GM21737 (cell line): ENCODE measurements around the gene ZFAND2A.
"Not testable (repeated sequence)": the region's sequence is repeated elsewhere in the genome, so short reads cannot be mapped to it uniquely, and the experiment has no call there.

Experiments used
- ATAC-seq: cut with Tn5 transposase; IDR thresholded peaks from one replicate; pipeline ENCODE4 v1.9.1; 2021; ENCODE audit warnings: mild to moderate bottlenecking, moderate library complexity; ENCODE audit not compliant: unreplicated experiment

The ZFAND2A gene

GRCh38 chr7:1127001-1127400 lies 33.0 kb downstream of the ZFAND2A start:
- ATAC-seq, result no peak

DNA sequence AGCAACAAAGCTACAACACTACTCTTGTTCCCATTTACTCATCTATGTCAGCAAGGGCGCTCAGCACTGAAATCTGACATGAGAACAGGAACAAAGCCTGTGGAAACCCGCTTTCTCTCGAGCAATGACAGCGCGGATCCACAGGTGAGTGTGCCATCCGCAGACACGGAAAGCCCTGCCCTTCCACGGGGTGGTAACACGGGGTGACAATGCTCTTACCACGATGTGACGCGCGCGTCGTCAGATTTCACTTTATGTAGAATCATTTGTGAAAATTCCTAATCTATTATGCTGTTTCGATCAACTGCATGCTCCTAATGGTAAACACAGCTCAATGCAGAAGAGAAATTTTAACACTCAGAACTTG lies 34.4 kb downstream of the ZFAND2A start:
- ATAC-seq, result no peak

GRCh38 chr7:1124816-1125602 lies 35.0 kb downstream of the ZFAND2A start:
- no peak for ATAC-seq

DNA sequence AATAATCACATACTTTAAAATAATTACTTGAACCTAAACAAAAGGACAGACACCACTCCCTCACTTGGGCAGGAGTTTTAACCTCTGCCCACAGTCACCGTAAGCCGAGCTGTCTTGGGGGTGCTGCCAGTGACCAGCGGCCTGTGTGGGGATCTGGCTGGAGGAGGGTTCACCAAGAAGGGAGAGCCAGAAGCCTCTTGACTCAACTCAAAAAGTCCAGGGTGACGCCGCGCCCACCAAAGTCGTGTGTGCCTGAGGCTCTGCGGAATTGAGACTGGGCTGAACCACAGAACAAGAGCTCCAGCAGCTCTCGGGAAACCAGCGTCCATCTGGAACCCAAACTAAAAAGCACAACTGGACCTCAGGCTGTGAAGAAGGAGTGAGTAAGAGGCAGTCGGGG lies 35.8 kb downstream of the ZFAND2A start:
- no peak for ATAC-seq

GRCh38 chr7:1123715-1124114 lies 36.3 kb downstream of the ZFAND2A start:
- no peak for ATAC-seq

DNA sequence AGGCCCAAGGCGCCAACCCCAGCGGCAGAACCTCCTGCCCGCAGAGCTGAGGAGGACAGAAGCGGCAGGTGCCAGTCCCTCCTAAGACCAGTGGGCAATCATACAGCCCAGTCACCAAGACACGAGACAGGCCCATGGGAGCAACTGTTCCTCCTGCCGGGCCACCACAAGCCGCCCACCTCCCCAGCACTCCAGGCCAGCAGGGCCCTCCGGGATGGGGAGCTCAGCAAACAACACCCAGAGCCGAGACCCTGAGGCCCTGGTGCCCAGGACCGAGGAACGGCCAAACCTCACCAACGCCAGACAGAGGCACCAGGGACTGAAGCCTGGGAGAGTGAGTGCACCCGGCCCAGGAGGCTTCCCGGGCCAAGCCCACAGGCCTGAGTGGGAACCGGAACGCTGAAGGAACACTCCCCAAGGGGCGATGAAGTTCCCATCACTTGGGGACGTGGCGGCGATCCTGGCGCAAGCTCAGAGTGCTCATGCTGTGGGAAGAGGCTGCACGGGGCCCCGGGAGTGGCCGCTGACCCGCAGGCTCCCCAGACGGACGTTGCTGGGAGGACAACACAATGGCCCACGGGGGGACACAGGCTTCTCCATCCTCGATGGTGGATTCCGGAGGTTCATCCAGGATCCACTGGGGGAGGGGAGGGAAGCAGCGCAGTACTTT lies 37.0 kb downstream of the ZFAND2A start:
- ATAC-seq, result no peak

GRCh38 chr7:1121886-1122831 lies 37.8 kb downstream of the ZFAND2A start:
- ATAC-seq, result no peak

- no peak for ATAC-seq
Measured at GRCh38 chr7:1121476-1121875, 38.5 kb downstream of the ZFAND2A start.

DNA sequence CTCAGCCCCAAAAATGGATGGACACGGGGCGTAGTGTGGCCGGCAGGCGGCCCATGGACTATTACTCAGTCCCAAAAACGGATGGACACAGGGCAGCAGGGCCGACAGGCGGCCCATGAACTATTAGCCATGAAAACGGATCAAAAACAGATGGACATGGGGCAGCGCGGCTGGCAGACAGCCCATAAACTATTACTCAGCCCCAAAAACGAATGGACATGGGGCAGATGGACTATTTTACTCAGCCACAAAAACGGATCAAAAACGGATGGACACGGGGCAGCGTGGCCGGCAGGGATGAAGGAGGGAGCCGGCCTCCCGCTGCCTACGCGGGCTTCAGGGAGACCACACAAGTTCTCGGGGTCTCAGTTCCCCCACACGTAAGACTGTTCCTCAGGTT lies 39.2 kb downstream of the ZFAND2A start:
- no peak for ATAC-seq

- ATAC-seq, result no peak
Measured at GRCh38 chr7:1119201-1119600, 40.8 kb downstream of the ZFAND2A start.

GRCh38 chr7:1117321-1117928 lies 42.6 kb downstream of the ZFAND2A start:
- no peak for ATAC-seq

DNA sequence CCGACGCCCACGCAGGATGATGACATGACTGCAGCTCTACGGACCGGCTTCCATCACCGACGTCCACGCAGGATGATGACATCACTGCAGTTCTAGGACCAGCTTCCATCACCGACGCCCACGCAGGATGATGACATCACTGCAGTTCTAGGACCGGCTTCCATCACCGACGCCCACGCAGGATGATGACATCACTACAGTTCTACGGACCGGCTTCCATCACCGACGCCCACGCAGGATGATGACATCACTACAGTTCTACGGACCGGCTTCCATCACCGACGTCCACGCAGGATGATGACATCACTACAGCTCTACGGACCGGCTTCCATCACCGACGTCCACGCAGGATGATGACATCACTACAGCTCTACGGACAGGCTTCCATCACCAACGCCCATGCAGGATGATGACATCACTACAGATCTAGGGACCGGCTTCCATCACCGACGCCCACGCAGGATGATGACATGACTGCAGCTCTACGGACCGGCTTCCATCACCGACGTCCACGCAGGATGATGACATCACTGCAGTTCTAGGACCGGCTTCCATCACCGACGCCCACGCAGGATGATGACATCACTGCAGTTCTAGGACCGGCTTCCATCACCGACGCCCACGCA lies 43.5 kb downstream of the ZFAND2A start:
- not testable (repeated sequence) for ATAC-seq

GRCh38 chr7:1115171-1116045 lies 44.6 kb downstream of the ZFAND2A start:
- not testable (repeated sequence) for ATAC-seq

GRCh38 chr7:1114505-1114904 lies 45.5 kb downstream of the ZFAND2A start:
- no peak for ATAC-seq

DNA sequence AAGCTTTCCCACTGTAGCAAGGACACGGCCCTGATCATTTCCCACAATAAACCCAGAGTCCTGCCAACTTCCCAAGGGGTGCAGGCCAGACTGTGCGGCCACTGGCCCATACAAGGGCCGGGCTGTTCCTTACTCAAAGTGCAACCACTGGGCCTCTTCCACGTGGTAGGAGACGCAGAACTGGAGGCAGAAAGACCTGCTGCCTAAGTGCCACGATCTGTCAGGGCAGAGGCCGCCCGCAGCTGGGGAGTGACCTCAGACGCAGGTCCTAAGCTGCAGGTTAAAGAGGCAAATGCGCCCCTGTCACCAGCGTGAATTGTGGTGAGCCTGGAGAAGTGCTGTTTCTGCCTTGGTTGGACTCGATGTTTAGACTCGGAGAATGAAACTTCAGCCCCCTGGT lies 45.9 kb downstream of the ZFAND2A start:
- no peak for ATAC-seq

GRCh38 chr7:1113548-1113885 lies 46.5 kb downstream of the ZFAND2A start:
- ATAC-seq, result no peak

- no peak for ATAC-seq
Measured at GRCh38 chr7:1112625-1113547, 47.1 kb downstream of the ZFAND2A start.

- no peak for ATAC-seq
Measured at GRCh38 chr7:1112109-1112508, 47.9 kb downstream of the ZFAND2A start.

DNA sequence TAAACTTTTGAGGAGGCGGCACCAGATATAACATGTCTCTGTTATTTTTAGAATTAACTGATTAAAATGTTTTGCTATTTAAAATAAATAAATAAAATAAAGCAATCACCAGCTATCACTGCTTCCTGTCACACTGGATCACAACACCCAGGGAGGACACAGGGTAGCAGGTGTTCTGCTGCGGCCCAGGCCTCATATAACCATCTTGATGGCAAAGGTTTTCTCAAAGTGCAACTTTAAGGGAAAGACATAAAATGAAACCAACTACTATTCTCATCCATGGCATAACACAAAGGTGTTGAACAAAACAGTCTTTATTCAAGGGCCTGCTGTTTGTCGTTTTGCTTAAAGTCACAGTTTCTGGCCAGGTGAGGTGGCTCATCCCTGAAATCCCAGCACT lies 48.8 kb downstream of the ZFAND2A start:
- no peak for ATAC-seq
